Gastroesophageal sphincter (tissue), 4 donors: ENCODE results near the gene ZEB2. TPM values are rescaled to one million over a fixed set of nuclear protein-coding genes. Genes with fewer than 3 reads are reported as not detected.

Source experiments
- ATAC-seq: fragments of 150-250 bp; one replicate; pipeline ENCODE4 v1.9.1; 2016; ENCODE audit warnings: mild to moderate bottlenecking, moderate library complexity
- H3K27ac ChIP-seq, 4 donors: fragments of 200-600 bp; sonication (generic) in 3 of 4; 1 replicate in 3 of 4; 2 replicates in 1 of 4; pipeline ENCODE4 v1.5.1; 2016 to 2019
- H3K27me3 ChIP-seq: fragments of 200-600 bp; sonication (generic); one replicate; pipeline ENCODE4 v1.5.1; 2019
- H3K36me3 ChIP-seq, 2 donors: fragments of 200-600 bp; sonication (generic); one replicate each; pipeline ENCODE4 v1.5.1; 2019; ENCODE audit warnings: control low read depth in 1 of 2
- H3K4me1 ChIP-seq, 3 donors: fragments of 200-600 bp; sonication (generic); 1 replicate in 2 of 3; 2 replicates in 1 of 3; pipeline ENCODE4 v1.5.1; 2016 to 2019; ENCODE audit warnings: control low read depth in 2 of 3
- H3K4me3 ChIP-seq, 2 donors: fragments of 200-600 bp; sonication (generic); one replicate each; pipeline ENCODE4 v1.5.1; 2019; ENCODE audit warnings: mild to moderate bottlenecking in 1 of 2, moderate library complexity in 1 of 2
- H3K9me3 ChIP-seq, 3 donors: fragments of 200-600 bp; sonication (generic); one replicate each; pipeline ENCODE4 v1.5.1; 2017 to 2019; ENCODE audit warnings: control low read depth in 2 of 3
- CTCF ChIP-seq, 4 experiments: fragments of 200-600 bp in 2 of 4; fragments of 450-650 bp in 2 of 4; sonication (generic) in 1 of 4; IDR thresholded peaks; one replicate each; pipeline ENCODE4 v1.5.1; 2017 to 2019; ENCODE audit warnings: antibody characterized with exemption in 4 of 4, mild to moderate bottlenecking in 2 of 4, moderate library complexity in 2 of 4
- EP300 ChIP-seq: sonication (generic); formaldehyde crosslinking; IDR thresholded peaks from one replicate; pipeline ENCODE4 v1.6.1; 2017; ENCODE audit warnings: antibody characterized with exemption, mild to moderate bottlenecking
- POLR2A ChIP-seq, 2 donors: fragments of 450-650 bp; IDR thresholded peaks; one replicate each; pipeline ENCODE4 v1.6.1; 2017; ENCODE audit warnings: antibody characterized with exemption in 2 of 2, mild to moderate bottlenecking in 2 of 2, moderate library complexity in 1 of 2
- POLR2AphosphoS5 ChIP-seq: sonication (generic); formaldehyde crosslinking; IDR thresholded peaks from one replicate; pipeline ENCODE4 v1.6.1; 2017; ENCODE audit warnings: antibody characterized with exemption
- WGBS, 2 donors: methylation state at CpG; one replicate each; pipeline ENCODE4 v1.1.5; 2018; ENCODE audit warnings: low coverage in 1 of 2; 5-methylcytosine and 5-hydroxymethylcytosine counted together
- total RNA-seq, 4 donors: library from RNA; depleted of rRNA; stranded (reverse); fragments of >200 nt; gene quantifications; one replicate each; pipeline ENCODE4 v1.1.0, GENCODE V29; 2016

ZEB2 gene
- total RNA-seq, 4 donors from 2014 or later: 42.3 to 95.7 (median 53.8) TPM

- Histone ChIP-seq H3K4me3 (peak overlapping the region in 1 of 2 donors; percentile 19), H3K27ac (peak overlapping the region in 3 of 4 donors; percentile 21 to 61 (median 49)), H3K27me3 (no peaks in the 10 kb centered on the region), H3K9me3 (no peaks in the 10 kb centered on the region), H3K4me1 (peaks cover 0 to 21% (median 3%) of the 10 kb centered on the region in 3 donors), H3K36me3 (no peaks in the 10 kb centered on the region)
- TF ChIP-seq CTCF (IDR thresholded peaks at IDR 0.05) (no peak), POLR2AphosphoS5 (peak; percentile 54), POLR2A (IDR thresholded peaks at IDR 0.05) (no peak), EP300 (no peak)
- peak; percentile 78 for ATAC-seq
- 58 to 80% methylated on average over 6 to 10 of the region's 10 CpGs for WGBS, 2 donors
Observed at GRCh38 chr2:144430722-144431391, 89.1 kb downstream of the ZEB2 start.

GRCh38 chr2:144429396-144430112 is 90.4 kb downstream of the ZEB2 start:
- ATAC-seq: no peak
- Histone ChIP-seq H3K4me3 (no peak overlapping the region), H3K27ac (peak overlapping the region in 3 of 4 donors; percentile 12 to 61 (median 21)), H3K4me1 (peaks cover 0 to 21% (median 3%) of the 10 kb centered on the region in 3 donors), H3K9me3 (no peaks in the 10 kb centered on the region), H3K27me3 (no peaks in the 10 kb centered on the region), H3K36me3 (no peaks in the 10 kb centered on the region)
- no peak for TF ChIP-seq EP300
- TF ChIP-seq POLR2AphosphoS5: no peak
- no peak for TF ChIP-seq POLR2A (IDR thresholded peaks at IDR 0.05)
- TF ChIP-seq CTCF (IDR thresholded peaks at IDR 0.05): no peak
- WGBS, 2 donors: 71 to 80% methylated on average over 5 to 6 of the region's 6 CpGs

GRCh38 chr2:144426981-144427479 is 92.9 kb downstream of the ZEB2 start:
- Histone ChIP-seq H3K4me3 (no peak overlapping the region), H3K9me3 (no peaks in the 10 kb centered on the region), H3K4me1 (peaks cover 0 to 18% (median 3%) of the 10 kb centered on the region in 3 donors), H3K27ac (peak overlapping the region in 2 of 4 donors; percentile 5 to 45), H3K27me3 (no peaks in the 10 kb centered on the region), H3K36me3 (no peaks in the 10 kb centered on the region)
- WGBS, 2 donors: 31 to 41% methylated on average over 4 of the region's 4 CpGs
- no peak for ATAC-seq
- no peak for TF ChIP-seq POLR2A (IDR thresholded peaks at IDR 0.05)
- TF ChIP-seq POLR2AphosphoS5: peak; percentile 43
- no peak for TF ChIP-seq CTCF (IDR thresholded peaks at IDR 0.05)

- no peak for TF ChIP-seq EP300
- no peak for TF ChIP-seq POLR2AphosphoS5
- TF ChIP-seq CTCF (IDR thresholded peaks at IDR 0.05): no peak
- TF ChIP-seq POLR2A (IDR thresholded peaks at IDR 0.05): no peak
- H3K36me3 ChIP-seq: no peaks in the 10 kb centered on the region
- no peak overlapping the region for H3K4me3 ChIP-seq
- no peaks in the 10 kb centered on the region for H3K27me3 ChIP-seq
- H3K9me3 ChIP-seq: no peaks in the 10 kb centered on the region
- peaks cover 0 to 11% (median 3%) of the 10 kb centered on the region in 3 donors for H3K4me1 ChIP-seq
- H3K27ac ChIP-seq: peak overlapping the region in 2 of 4 donors; percentile 5 to 45
- WGBS, 2 donors: 58 to 86% methylated on average over 1 of the region's 1 CpG
- no peak for ATAC-seq
Observed at GRCh38 chr2:144426355-144426754, 93.6 kb downstream of the ZEB2 start.
